Measurements from ENCODE around the gene NDUFB7. TPM values are rescaled to one million over a fixed set of nuclear protein-coding genes. Genes with fewer than 3 reads are reported as not detected.
"Not testable (repeated sequence)": the region's sequence is repeated elsewhere in the genome, so short reads cannot be mapped to it uniquely, and the experiment has no call there.

NDUFB7 gene
- total and polyA plus RNA-seq, 9 donors: 86.9 to 429 (median 153) TPM; not detected in 1

DNA sequence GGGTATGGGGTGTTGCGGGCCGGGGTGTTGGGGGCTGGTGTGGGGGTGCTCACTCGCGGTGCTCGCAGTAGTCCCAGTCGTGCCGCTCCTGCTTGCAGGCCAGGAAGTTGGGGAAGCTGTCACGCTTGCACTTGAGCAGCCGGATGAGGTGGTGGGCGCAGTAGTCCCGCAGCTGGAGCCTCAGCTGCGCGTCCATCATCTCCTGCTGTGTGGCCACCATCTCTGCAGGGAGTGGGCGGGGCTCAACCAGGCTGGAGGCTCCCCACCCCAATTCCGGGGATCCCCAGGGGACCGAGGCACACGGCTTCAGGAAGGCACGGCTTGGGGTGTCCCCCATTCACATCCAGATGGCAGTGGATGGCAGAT is 5.2 kb downstream of the NDUFB7 start:
- no peak for TF ChIP-seq POLR2A (IDR thresholded peaks at IDR 0.05)
- no peak for TF ChIP-seq EP300 (IDR thresholded peaks at IDR 0.05)
- TF ChIP-seq, protein P1, sequence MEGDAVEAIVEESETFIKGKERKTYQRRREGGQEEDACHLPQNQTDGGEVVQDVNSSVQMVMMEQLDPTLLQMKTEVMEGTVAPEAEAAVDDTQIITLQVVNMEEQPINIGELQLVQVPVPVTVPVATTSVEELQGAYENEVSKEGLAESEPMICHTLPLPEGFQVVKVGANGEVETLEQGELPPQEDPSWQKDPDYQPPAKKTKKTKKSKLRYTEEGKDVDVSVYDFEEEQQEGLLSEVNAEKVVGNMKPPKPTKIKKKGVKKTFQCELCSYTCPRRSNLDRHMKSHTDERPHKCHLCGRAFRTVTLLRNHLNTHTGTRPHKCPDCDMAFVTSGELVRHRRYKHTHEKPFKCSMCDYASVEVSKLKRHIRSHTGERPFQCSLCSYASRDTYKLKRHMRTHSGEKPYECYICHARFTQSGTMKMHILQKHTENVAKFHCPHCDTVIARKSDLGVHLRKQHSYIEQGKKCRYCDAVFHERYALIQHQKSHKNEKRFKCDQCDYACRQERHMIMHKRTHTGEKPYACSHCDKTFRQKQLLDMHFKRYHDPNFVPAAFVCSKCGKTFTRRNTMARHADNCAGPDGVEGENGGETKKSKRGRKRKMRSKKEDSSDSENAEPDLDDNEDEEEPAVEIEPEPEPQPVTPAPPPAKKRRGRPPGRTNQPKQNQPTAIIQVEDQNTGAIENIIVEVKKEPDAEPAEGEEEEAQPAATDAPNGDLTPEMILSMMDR (IDR thresholded peaks at IDR 0.05): no peak
- no peak overlapping the region for H3K4me3 ChIP-seq
- peaks cover 10% of the 10 kb centered on the region for H3K4me1 ChIP-seq (ENCODE audit: insufficient read depth)
- 75 to 80% (median 76%) methylated on average over 4 to 18 of the region's 18 CpGs for WGBS, 3 donors
- H3K36me3 ChIP-seq: no peaks in the 10 kb centered on the region
- intact Hi-C loops (cut with DNase I): no loop called here
- no peaks in the 10 kb centered on the region for H3K9me3 ChIP-seq
- no peak for DNase-seq
- no peak overlapping the region for H3K27ac ChIP-seq
- no peaks in the 10 kb centered on the region for H3K27me3 ChIP-seq

DNA sequence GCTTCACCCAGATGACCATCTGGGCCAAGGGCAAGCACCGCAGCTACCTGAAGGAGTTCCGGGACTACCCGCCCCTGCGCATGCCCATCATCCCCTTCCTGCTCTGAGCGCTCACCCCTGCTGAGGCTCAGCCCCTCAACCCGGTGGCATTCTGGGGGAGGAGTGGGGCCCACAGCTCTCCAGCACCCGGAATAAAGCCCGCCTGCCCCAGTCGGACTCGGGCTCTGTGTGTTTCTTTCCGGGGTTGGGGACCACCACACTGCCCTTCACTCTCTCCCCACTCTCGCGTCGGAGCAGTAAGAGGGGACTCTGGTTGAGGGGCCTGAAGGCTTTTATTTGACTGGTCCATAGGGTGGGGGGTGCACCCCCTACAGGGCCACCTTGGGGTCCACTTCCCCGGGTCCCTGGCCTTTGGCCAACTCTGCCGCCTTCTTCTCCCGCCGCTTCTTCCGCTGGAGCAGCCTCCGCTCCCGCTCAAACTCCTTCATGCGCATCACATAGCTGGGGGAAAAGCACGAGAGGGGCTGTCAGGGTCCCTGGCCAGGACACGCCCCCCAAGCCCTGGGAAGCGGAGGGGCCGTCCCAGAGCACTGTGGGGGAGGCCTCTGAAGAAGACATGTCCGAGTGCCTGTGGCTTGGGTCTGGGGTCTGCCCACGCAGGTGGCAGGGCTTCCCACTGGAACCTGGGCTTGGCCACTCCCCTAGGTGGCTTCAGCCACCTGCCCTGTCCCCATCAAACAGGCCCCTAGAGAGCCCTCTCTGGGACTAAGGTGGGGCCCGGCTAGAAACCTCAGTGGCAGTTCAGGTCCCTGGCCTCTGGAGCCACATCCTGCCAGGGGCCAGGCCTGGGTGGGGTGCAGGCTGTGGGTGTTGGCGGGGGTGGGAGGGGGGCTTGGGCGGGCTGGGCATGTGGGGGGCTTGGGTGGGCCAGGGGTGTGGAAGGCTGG is 5.8 kb downstream of the NDUFB7 start:
- peak in 1 of 5 donors; percentile 45 for DNase-seq
- H3K27ac ChIP-seq: no peak overlapping the region
- no peaks in the 10 kb centered on the region for H3K27me3 ChIP-seq
- no peak overlapping the region for H3K4me3 ChIP-seq
- intact Hi-C loops (cut with DNase I): no loop called here
- TF ChIP-seq POLR2A (IDR thresholded peaks at IDR 0.05) (no peak), EP300 (IDR thresholded peaks at IDR 0.05) (no peak)
- TF ChIP-seq, protein P1 (IDR thresholded peaks at IDR 0.05): no peak
- H3K36me3 ChIP-seq: no peaks in the 10 kb centered on the region
- no peaks in the 10 kb centered on the region for H3K9me3 ChIP-seq
- 78 to 83% (median 83%) methylated on average over 26 to 29 of the region's 31 CpGs for WGBS, 3 donors
- H3K4me1 ChIP-seq (ENCODE audit: insufficient read depth): peaks cover 7% of the 10 kb centered on the region

DNA sequence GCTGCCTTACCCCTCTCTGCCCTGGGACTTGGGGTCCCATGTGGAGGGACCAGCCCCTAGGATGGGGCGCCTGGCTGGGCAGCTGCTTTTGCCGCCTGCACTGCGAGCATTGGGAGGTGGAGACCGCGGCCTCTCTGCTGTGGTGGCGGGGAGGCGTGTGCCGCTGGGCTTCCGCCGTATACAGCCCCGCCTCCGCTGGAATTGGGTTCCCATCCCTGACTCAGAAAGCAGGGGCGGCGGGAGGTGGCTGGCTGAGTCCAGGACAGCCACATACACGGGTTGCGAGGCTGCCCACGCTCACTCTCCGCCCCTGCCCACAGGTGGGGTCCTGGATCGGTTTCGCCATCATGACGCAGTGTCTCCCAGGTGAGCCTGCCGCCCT is 6.6 kb downstream of the NDUFB7 start:
- WGBS, 3 donors: 87 to 89% (median 87%) methylated on average over 22 of the region's 22 CpGs
- Histone ChIP-seq H3K4me1 (ENCODE audit: insufficient read depth) (peaks cover 1% of the 10 kb centered on the region), H3K36me3 (no peaks in the 10 kb centered on the region)

DNA sequence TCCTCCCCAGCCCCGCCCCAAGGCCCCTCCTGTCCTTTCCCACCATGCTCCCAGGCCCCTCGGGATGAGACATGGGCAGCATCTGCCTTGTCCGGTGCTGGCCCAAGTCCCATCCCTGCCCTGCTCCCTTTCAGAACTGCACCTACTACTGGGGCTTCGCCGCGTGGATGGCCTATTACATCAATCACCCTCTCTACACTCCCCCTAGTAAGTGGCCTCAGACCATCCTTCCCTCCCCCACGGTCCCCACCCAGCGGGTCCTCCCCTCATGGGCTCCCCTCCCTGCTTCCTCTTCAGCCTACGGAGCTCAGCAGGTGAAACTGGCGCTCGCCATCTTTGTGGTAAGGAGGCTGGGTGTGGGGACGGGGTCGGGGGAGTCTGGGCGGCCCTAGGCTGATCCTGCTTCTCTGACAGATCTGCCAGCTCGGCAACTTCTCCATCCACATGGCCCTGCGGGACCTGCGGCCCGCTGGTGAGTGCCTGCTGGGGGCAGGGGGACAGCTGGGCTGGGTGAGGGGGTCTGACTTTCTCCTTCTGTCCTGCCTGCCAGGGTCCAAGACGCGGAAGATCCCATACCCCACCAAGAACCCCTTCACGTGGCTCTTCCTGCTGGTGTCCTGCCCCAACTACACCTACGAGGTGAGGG is 7.1 kb downstream of the NDUFB7 start:
- intact Hi-C loops (cut with DNase I); H3K27me3 ChIP-seq; H3K4me1 ChIP-seq (ENCODE audit: insufficient read depth); H3K27ac ChIP-seq; H3K36me3 ChIP-seq; H3K4me3 ChIP-seq; H3K9me3 ChIP-seq: not testable (repeated sequence)
- WGBS, 3 donors: 66 to 78% (median 74%) methylated on average over 18 to 22 of the region's 22 CpGs
- DNase-seq: peak in 1 of 5 donors; percentile 39

More for the DNA sequence above, 6.6 kb downstream of the NDUFB7 start:
- peak in 1 of 5 donors; percentile 38 for DNase-seq
- H3K4me3 ChIP-seq: no peak overlapping the region
- no peak overlapping the region for H3K27ac ChIP-seq
- TF ChIP-seq, protein P1 (IDR thresholded peaks at IDR 0.05): no peak
- TF ChIP-seq POLR2A (IDR thresholded peaks at IDR 0.05): no peak
- TF ChIP-seq EP300 (IDR thresholded peaks at IDR 0.05): no peak
- no peaks in the 10 kb centered on the region for H3K27me3 ChIP-seq
- H3K9me3 ChIP-seq: no peaks in the 10 kb centered on the region
- intact Hi-C loops (cut with DNase I): no loop called here
